ENCODE measurements around the gene RIC1.
A peak's percentile ranks its signal among the peaks of the same experiment; 100 is the strongest.
"Not testable (repeated sequence)": the region's sequence is repeated elsewhere in the genome, so short reads cannot be mapped to it uniquely, and the experiment has no call there.

Gene RIC1

DNA sequence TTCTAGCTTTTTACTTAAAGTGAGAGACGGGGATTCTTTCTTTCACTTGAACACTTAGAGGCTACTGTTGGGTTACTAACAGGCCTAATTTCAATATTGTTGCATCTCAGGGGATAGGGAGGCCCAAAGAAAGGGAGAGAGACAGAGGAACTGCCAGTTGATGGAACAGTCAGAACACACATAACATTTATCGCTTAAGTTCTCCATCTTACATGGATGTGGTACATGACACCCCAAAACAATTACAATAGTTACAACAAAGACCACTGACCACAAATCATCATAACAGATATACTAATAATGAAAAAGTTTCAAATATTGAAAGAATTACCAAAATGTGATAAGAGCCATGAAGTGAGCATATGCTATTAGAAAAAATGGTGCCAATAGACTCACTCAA, 4.3 kb upstream of the RIC1 start:
- no peak for DNase-seq

DNA sequence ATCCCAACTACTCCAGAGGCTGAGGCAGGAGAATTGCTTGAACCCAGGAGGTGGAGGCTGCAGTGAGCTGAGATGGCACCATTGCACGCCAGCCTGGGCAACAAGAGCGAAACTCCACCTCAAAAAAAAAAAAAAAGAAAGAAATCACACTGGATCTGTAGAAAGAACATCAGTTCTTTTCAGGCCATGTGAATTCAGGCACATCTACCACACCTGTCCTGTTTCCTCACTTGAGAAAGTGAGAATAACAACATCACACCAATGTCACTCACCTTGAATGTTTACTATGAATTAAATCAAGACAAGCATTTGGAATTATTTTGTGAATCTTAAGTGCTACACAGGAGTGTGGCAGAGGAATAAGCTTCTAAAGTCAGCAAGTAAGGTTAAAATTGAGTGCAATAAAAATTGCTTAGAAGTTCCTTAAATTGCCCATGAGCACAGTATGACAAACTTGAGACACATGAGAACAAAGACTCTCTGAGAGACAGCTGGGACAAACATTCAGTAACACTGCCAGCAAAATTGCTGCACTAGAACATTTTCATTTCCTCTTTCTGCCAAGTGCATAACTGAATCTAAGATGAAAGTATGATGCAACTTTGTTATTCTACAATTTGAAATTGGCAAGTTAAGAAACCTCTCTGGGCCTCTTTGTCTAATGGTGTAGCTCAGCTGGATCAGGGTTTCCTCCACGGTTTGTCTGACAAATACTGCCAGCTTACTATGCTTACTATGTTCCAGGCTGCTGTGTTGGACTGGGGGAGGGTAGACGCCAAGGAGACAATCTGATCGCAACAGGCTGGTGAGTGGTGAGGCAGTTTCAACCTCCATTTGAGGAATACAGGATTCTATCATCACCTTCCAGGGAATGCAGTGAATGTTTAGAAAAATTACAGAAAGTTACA, 1.9 kb upstream of the RIC1 start:
- peak in 38 of 58 donors; percentile 1 to 76 (median 20) for DNase-seq

DNA sequence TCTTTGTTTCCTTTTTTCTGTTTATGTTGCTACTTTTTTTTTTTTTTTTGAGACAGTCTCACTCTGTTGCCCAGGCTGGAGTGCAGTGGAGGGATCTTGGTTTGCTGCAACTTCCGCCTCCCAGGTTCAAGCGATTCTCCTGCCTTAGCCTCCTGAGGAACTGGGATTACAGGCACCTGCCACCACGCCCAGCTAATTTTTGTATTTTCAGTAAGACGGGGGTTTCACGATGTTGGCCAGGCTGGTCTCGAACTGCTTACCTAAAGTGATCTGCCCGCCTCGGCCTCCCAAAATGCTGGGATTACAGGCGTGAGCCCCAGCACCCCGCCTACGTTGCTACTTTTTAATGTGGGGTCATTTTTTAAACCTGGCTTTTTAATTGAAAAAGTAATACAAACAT, 1.2 kb upstream of the RIC1 start:
- peak in 1 of 58 donors; percentile 22 for DNase-seq

DNA sequence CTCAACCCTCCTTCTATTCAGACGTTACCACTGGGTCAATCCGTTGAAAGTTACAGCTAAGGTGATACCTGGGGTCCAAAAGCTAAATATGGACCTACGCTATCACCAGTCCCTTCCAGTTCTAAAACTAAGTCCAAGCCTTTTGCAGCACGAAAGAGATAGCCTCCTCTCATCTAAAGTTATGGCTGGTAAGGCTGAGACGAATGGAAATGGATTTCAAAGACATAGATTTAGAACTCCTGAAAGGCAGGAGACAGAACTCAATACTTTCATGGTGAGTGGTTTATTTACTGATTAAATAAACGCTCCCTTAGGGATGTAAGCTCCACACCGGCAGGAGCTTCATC, 751 bp upstream of the RIC1 start:
- peak in 2 of 58 donors; percentile 17 to 23 for DNase-seq

DNA sequence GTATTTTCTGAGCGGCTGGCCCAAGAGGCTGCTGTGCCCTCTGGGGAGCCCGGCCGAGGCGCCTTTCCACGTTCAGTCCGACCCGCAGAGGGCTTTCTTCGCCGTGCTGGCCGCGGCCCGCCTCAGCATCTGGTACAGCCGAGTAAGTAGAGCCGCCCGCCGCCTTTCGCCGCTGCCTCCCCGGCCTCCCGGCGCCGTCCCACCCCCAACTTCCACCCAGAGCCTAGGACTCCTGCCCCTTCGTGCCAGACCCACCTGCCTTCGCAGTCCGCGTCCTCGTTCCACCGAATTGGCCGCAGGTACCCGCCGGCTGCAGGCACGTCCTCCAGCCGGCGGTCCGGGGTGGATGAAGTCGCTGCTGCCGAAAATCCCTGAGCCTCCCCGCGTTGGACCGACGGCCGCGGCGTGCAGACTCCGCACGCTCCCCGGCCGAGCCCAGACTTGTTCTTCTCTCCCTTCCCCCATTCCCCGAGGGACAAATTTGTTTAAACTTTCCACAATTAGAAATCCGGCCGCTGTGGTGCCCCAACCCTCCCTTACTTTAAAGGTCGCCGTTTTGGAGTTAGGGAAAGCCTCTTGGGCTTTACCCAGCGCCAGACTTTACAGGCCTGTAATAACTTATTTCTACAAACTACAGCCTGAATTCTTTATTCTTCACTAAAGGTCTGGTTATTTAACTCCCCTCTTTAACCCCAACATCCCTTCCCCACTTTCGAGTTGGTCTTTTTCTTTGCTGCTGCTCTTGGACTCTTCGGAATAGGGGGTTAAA, 589 bp downstream of the RIC1 start:
- peak in 40 of 58 donors; percentile 3 to 77 (median 60) for DNase-seq

DNA sequence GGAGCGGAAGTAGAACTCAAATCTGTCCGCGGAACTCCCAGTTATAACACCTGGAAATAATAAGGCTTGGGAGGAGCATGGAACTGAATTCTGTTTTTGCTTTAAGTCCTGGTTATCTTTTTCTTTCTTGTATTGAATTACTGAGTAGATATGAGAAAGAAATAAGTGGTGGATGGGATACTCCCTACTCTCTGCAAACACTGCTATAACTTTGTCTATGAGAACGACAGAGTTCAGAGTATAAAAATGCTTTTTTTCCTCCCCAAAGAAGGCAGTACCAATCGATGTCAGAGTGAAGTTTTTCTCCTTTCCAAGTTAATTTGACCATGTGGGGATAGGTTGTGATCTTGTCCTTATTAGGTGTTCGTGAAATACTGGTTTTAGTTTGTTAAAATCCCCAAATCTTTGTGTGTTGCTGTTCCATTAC, 1.2 kb downstream of the RIC1 start:
- no peak for DNase-seq

DNA sequence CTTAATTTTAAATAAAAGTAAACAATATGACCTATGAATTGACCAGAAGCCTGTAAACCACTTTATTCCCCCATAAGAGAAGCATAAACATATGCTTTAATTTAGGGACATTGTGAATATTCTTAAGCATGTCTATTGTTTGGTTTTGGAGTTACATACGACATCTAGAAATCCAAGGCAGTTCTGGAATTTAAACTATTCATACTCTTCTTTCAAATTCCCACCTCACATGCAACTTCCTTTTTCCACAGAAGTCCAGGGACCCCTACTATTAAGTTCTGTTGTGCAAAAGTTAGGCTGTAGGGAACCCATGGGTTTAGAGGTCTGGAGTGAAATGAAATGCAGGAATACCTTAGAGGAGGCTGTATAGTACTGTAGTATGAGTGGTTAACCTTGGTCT, 2.1 kb downstream of the RIC1 start:
- DNase-seq, result no peak

DNA sequence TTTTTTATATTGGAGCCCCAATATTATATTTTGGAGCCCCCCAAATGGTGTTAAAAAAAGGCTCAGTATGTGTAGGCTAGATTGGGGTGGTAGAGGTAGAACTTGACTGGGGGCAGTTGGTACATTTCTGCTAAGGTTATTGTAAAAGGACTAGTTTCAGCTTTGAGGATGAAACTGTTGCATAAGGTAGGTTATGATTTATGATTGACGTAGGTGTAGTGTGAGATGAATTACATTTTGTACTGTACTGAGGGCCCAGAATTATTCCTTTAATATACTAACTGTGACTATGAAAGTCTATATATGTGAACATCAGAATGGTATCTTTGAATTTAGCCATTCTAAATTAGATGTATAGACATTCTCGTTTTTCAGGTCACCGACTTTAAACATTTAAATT, 3.6 kb downstream of the RIC1 start:
- DNase-seq, result no peak

DNA sequence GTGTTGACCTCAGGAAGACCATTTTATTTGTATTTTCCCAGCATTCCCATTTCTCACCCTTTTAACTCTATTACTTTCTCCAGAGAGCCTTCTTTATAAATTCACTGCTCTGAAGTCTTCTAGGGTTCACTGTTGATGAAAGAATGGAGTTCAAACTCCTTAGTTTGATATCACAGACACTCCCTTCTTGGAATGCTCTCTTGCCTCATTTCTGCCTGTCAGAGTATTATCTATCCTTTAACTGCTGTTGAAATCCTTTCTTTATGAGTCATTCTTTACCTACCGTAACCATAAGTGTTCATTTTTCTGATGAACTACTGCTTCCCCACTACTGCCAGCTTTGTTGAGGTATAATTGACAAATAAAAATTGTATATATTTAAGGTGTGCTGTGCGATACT, 4.3 kb downstream of the RIC1 start:
- DNase-seq, result no peak

DNA sequence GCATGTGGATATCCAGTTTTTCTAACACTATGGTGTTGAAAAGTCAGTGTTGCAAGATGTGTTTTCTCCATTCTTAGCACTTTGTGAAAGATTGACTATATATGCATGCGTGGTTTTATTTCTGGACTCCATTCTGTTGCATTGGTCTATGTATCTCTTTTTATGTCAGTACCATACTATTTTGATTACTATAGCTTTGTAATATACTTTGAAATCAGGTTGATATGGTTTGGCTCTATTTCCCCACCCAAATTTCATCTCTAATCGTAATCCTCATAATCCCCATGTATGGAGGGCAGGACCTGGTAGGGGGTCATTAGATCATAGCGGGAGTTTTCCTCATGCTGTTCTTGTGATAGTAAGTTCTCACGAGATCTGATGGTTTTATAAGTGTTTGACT, 6.5 kb downstream of the RIC1 start:
- DNase-seq, result no peak

DNA sequence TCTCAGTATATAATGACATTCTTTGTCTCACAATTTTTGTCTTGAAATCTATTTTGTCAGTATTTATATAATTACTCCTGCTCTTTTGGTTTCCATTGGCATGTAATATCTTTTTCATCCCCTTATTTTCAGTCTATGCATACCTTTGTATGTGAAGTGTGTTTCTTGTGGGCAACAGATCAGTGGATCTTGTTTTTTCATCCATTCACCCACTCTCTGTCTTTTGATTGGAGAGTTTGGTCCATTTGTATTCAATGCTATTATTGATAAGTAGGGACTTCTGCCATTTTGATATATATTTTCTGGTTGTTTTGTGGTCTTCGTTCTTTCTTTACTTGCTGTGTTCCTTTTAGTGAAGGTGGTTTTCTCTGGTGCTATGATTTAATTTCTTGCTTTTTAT, 10.9 kb downstream of the RIC1 start:
- no peak for DNase-seq

DNA sequence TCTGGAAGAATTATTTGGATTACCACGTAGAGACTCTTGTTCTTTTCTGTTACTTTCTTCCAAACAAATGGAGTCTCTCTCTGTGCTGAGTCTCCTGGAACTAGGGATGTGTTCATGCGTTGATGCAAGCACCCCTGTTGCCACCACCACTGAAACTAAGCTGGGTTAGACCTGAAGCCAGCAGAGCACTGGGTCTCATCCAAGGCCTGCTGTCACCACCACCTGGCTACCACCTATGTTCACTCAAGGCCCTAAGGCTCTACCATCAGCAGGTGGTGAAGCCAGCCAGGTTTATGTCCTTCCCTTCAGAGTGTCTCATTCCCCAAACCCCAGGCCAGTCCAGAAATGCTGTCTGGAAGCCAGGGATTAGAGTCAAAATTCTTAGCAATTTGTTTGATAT, 13.3 kb downstream of the RIC1 start:
- no peak for DNase-seq

DNA sequence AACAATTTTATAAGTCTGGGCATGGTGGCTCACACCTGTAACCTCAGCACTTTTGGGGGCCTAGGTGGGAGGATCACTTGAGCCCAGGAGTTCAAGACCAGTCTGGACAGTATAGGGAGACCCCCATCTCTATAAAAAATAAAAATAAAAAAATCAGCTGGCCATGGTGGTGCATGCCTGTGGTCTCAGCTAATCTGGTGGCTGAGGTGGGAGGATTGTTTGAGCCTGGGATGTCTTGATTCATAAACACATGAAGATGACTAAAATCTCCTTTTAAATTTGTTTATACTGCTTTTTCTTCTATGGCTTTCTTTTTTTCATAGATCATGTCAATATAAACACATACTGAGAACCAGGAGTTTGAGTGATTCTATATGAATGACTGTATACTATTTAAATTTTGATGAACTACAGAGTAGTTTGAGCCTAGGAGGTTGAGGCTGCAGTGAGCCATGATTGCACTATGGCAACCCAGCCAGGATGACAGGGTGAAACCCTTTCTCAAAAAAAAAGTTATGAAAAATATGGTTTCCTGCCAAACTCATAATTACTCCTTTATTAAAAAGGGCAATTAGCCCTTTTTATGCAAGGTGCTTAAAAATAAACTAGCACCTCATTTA, 14.2 kb downstream of the RIC1 start:
- DNase-seq, result no peak

DNA sequence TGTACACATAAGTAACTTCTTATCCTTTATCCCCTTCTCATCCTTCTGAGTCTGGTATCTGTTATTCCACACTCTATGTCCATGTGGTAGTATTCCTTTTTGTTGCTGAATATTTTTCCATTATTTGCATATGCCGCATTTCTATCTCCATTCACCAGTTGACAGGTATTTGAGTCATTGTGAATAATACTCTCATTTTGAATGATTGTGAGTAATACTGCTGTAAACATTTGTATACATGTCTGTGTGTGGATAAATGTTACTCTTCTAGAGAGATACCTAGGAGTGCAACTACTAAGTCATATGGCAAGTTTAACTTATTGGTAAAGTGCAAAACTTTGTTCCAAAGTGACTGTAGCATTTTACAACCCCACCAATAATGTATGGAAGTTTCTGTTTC, 15.6 kb downstream of the RIC1 start:
- DNase-seq, result no peak

DNA sequence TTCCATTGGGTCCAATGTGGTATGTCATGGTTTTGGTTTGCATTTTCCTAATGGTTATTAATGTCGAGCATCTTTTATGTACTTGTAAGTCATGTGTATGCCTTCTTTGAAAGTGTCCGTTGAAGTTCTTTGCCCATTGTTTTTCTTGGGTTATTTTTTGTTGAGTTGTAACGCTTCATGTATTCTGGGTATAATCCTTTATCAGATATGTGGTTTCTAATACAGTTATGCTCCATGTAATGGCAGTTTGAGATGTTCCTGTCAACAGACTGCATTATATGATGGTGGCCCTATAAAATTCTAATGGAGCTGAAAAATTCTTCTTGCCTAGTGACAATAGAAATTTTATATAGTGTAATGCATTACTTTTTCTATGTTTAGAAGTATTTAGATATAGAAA, 17.2 kb downstream of the RIC1 start:
- no peak for DNase-seq

DNA sequence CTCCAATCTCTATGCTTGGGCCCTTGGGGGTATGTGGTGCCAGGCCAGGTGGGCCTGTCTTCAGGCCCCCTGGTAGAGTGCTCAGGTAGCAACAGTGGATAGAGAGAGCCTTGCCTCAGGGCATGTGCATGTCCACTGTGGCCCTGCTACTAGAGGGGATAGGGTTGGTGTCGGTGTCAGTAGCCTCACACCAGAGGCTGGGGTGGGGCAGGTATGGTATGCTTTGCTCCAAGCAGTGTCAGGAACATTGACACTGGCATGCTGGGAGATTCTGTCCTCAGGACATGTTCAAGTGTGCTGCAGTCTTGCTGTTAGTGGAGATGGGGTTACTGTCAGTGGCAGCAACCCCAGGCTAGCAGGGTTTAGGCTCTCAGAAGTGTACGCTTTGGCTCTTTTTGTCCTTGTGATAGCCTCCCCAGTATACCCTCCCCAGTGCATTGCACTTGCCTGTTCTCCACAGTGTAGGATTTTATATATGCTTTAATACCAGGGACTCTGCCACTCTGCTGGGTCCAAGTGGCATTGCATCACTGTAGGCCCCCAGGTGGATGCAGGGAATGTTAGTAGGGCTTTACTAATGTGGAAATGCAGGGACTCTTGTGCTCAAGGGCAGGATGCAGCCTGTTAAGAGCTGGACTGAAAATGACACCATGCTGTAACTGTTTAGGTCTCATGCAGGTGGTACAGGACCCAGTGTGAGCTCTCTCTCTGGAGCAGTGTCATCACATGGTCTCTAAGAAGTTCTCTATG, 21.6 kb downstream of the RIC1 start:
- no peak for DNase-seq

DNA sequence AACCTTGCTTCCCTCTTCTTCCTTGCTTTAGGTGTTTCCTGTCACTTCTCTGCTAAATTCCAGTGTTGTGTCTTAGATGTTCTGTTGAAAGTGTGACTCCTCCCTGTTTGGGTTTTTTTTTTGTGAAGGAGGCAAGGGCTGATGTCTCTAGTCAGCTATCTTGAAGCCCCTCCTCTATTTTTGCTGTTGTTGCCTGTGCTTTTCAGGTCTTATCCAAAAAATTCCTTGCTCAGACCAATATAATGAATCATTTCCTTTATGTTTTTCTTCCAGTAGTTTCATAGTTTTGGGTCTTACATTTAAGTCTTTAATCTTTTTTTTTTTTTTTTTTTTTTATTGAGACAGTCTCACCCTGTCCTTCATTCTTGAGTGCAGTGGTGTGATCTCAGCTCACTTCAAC, 22.3 kb downstream of the RIC1 start:
- DNase-seq, result no peak

DNA sequence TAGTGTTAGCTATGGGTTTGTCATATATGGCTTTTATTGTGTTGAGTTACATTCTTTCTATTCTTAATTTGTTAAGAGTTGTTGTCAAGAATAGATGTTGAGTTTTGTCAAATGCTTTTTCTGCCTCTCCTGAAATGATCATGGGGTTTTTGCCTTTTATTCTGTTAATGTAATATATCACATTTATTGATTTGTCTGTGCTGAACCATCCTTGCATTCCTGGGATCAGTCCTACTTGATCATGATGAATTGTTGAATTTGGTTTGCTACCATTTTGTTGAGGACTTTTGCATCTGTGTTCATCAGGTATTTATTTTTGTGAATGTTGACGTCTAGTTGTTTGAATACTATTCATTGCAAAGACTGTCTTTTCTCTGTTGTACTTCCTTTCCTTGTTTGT, 23.9 kb downstream of the RIC1 start:
- no peak for DNase-seq

DNA sequence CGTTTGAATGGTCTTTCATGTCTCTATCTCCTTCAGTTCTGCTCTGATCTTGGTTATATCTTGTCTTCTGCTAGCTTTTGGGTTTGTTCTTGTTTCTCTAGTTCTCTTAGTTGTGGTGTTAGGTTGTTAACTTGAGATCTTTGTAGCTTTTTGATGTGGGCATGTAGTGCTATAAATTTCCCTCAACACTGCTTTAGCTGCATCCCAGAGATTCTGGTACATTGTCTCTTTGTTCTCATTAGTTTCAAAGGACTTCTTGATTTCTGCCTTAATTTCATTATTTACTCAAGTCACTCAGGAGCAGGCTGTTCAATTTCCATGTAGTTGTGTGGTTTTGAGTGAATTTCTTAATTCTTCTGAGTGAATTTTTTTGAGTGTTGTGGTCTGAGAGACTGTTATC, 33.9 kb downstream of the RIC1 start:
- DNase-seq, result not testable (repeated sequence)

DNA sequence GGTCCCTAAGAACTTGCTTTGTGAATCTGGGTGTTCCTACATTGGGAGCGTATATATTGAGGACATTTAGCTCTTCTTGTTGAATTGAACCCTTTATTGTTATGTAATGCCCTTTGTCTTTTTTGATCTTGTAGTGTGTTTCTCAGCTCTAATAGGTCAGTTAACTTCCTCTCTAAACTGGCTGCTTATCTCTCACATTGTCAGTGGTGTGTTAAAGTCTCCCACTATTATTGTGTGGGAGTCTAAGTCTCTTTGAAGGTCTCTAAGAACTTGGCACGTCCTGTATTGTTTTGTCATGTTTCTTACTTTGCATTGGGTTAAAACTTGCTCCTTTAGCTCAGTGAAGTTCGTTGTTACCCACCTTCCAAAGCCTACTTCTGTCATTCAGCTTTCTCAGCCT, 36.2 kb downstream of the RIC1 start:
- DNase-seq, result no peak

DNA sequence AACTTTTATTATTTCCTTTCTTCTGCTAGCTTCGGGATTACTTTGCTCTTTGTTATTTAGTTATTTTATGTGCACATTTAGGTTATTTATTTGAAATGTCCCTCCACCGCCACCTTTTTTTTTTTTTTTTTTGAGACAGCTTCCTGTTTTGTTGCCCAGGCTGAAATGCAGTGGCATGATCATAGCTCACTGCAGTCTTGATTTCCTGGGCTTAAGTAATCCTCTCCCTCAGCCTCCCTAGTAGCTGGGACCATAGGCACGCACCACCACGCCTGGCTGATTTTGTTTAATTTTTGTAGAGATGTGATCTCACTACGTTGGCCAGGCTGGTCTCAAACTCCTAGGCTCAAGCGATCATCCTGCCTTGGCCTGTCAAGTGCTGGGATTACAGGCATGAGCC, 38.5 kb downstream of the RIC1 start:
- no peak for DNase-seq

DNA sequence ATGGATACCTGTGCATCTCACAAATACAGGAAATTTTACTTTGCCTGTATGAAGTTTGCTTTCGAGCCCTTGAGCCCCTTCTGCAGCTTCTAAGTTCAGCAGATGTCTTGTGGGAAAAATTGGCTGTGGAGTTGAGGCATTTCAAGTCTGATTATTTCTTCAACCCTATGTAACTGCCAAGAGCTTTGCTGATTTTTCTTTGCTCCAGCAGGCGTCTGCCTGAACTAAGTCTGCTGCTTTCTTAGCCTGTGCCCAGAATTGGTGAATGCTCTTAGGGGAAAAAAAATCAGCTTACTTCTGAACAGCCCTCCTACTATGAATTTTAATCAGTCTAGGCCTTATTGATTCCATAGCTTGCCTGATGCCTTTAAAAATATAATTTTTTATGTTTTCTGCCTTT, 41.2 kb downstream of the RIC1 start:
- peak in 32 of 58 donors; percentile 2 to 78 (median 12) for DNase-seq
